Sigmoid colon (tissue), 7 donors: Measurements from ENCODE around the gene PIKFYVE. TPM values are rescaled to one million over a fixed set of nuclear protein-coding genes. Genes with fewer than 3 reads are reported as not detected.

Experiments
- DNase-seq: peaks from one replicate; pipeline ENCODE4 v3.0.0-alpha.2; 2019
- H3K27ac ChIP-seq, 4 donors: fragments of 200-600 bp; sonication (generic); one replicate each; pipeline ENCODE4 v1.5.1; 2016 to 2019; ENCODE audit warnings: mild to moderate bottlenecking in 1 of 4
- H3K27me3 ChIP-seq, 3 donors: fragments of 200-600 bp; sonication (generic); one replicate each; pipeline ENCODE4 v1.5.1; 2019; ENCODE audit warnings: mild to moderate bottlenecking in 1 of 3
- H3K36me3 ChIP-seq, 4 donors: fragments of 200-600 bp; sonication (generic); one replicate each; pipeline ENCODE4 v1.5.1; 2016 to 2019
- H3K4me1 ChIP-seq, 4 donors: fragments of 200-600 bp; sonication (generic); one replicate each; pipeline ENCODE4 v1.5.1; 2017 to 2019
- H3K4me3 ChIP-seq, 4 donors: fragments of 200-600 bp; sonication (generic); one replicate each; pipeline ENCODE4 v1.5.1; 2017 to 2019; ENCODE audit warnings: mild to moderate bottlenecking in 2 of 4, moderate library complexity in 1 of 4
- H3K9me3 ChIP-seq, 4 donors: fragments of 200-600 bp in 3 of 4; sonication (generic) in 3 of 4; one replicate each; pipeline versions ENCODE4 v1.5.1 to v1.6.1; 2013 to 2019
- EP300 ChIP-seq, 4 donors: sonication (generic); formaldehyde crosslinking; IDR thresholded peaks; one replicate each; pipeline ENCODE4 v1.6.1; 2017; ENCODE audit warnings: antibody characterized with exemption in 4 of 4
- POLR2A ChIP-seq, 2 donors: fragments of 450-650 bp; IDR thresholded peaks; one replicate each; pipeline ENCODE4 v1.6.1; 2016; ENCODE audit warnings: antibody characterized with exemption in 2 of 2, mild to moderate bottlenecking in 2 of 2, moderate library complexity in 2 of 2
- POLR2AphosphoS5 ChIP-seq, 4 donors: sonication (generic); formaldehyde crosslinking; IDR thresholded peaks; one replicate each; pipeline ENCODE4 v1.6.1; 2017; ENCODE audit warnings: antibody characterized with exemption in 4 of 4
- WGBS, 2 donors: extraction: QIAGEN DNeasy Blood & Tissue Kit; methylation state at CpG; one replicate each; pipeline ENCODE4 v1.1.7; 2013; 5-methylcytosine and 5-hydroxymethylcytosine counted together
- intact Hi-C: fragments of 100-400 bp; cut with DNase I; formaldehyde crosslinking; loops from one replicate; pipeline ENCODE4 v1.15.1; 2023
- polyA plus RNA-seq, 3 donors: library from polyadenylated mRNA; stranded (reverse); fragments of 200-250 nt; gene quantifications; one replicate each; pipeline ENCODE4 v1.2.3, GENCODE V29; 2013
- total RNA-seq, 4 donors: library from RNA; depleted of rRNA; stranded (reverse); fragments of >200 nt; gene quantifications; one replicate each; pipeline ENCODE4 v1.1.0, GENCODE V29; 2016
- TF ChIP-seq, protein P1 (sequence below), 4 experiments: fragments of 450-650 bp in 3 of 4; fragments of 200-600 bp in 1 of 4; IDR thresholded peaks; one replicate each; pipeline ENCODE4 v1.5.1; 2016 to 2019; ENCODE audit warnings: antibody characterized with exemption in 4 of 4, mild to moderate bottlenecking in 3 of 4, moderate library complexity in 2 of 4
- donor health status: healthy with polysubstance abuse.
- donor health status: Bipolar disorder and iron deficiency.
- donor health status: healthy.

PIKFYVE gene
- total and polyA plus RNA-seq, 7 donors: 3.2 to 27.2 (median 22.1) TPM

DNA sequence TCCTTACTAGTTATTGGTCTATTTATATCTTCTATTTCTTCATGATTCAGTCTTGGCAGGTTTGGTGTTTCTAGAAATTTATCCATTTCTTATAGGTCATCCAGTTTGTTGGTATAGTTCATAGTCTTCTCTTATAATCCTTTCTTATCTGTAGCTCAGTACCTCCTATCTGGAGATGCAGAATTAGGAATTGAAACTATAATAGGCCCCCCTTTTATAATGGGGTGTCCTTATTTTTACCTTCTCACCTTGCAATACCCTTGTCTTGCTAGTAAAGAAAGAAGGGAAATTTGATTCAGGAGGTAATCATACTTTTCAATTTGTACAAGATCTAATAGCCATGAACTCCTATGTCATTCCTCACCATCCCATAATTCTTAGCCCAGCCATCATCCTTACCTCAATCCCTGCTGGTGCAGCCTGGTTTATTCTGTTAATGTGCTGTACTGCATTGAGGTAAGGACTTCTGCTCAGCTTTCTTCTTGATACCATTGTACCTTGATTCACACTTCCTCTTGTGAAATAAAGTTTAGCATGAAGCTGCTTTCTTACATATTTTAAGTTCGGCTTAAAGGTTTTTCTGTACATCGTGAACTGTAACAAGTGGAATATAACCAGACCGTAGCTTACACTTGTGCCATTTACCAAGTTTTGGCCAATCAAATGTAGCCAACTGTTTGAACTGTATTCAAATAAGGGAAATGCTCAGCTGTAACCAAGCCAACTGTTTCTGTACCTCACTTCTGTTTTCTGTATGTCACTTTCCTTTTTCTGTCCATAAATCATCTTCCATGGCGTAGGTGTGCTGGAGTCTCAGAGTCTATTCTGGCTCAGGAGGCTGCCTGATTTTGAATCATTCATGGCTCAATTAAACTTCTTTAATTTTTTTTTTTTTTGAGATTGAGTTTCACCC is 100.4 kb downstream of the PIKFYVE start:
- Histone ChIP-seq H3K4me1 (no peaks in the 10 kb centered on the region), H3K4me3 (no peak overlapping the region), H3K36me3 (no peaks in the 10 kb centered on the region), H3K27ac (no peak overlapping the region), H3K27me3 (no peaks in the 10 kb centered on the region), H3K9me3 (peaks cover 0 to 5% (median 0%) of the 10 kb centered on the region in 4 donors)
- intact Hi-C loops: no loop called here
- WGBS, 2 donors: 66 to 86% methylated on average over 4 of the region's 4 CpGs
- TF ChIP-seq POLR2AphosphoS5 (IDR thresholded peaks at IDR 0.05) (no peak), EP300 (IDR thresholded peaks at IDR 0.05) (no peak), POLR2A (IDR thresholded peaks at IDR 0.05) (no peak)
- TF ChIP-seq, protein P1, sequence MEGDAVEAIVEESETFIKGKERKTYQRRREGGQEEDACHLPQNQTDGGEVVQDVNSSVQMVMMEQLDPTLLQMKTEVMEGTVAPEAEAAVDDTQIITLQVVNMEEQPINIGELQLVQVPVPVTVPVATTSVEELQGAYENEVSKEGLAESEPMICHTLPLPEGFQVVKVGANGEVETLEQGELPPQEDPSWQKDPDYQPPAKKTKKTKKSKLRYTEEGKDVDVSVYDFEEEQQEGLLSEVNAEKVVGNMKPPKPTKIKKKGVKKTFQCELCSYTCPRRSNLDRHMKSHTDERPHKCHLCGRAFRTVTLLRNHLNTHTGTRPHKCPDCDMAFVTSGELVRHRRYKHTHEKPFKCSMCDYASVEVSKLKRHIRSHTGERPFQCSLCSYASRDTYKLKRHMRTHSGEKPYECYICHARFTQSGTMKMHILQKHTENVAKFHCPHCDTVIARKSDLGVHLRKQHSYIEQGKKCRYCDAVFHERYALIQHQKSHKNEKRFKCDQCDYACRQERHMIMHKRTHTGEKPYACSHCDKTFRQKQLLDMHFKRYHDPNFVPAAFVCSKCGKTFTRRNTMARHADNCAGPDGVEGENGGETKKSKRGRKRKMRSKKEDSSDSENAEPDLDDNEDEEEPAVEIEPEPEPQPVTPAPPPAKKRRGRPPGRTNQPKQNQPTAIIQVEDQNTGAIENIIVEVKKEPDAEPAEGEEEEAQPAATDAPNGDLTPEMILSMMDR (IDR thresholded peaks at IDR 0.05): no peak
- no peak for DNase-seq

DNA sequence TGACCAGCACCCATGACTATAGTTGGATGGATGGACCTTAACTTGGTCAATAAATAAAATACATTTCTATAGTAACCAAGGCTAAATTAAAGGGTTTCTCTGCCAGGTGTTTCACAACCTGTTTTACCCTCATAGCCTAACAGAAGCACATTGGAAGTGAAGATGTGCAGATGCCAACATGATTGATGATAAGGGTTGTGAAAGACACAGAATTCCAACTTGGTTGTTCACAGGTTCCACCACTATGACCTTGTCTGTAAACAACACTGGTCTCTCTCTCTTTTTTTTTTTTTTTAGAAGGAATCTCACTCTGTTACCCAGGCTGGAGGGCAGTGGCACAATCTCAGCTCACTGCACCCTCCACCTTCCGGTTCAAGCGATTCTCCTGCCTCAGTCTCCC is 103.0 kb downstream of the PIKFYVE start:
- H3K4me1 ChIP-seq: no peaks in the 10 kb centered on the region
- intact Hi-C loops: no loop called here

DNA sequence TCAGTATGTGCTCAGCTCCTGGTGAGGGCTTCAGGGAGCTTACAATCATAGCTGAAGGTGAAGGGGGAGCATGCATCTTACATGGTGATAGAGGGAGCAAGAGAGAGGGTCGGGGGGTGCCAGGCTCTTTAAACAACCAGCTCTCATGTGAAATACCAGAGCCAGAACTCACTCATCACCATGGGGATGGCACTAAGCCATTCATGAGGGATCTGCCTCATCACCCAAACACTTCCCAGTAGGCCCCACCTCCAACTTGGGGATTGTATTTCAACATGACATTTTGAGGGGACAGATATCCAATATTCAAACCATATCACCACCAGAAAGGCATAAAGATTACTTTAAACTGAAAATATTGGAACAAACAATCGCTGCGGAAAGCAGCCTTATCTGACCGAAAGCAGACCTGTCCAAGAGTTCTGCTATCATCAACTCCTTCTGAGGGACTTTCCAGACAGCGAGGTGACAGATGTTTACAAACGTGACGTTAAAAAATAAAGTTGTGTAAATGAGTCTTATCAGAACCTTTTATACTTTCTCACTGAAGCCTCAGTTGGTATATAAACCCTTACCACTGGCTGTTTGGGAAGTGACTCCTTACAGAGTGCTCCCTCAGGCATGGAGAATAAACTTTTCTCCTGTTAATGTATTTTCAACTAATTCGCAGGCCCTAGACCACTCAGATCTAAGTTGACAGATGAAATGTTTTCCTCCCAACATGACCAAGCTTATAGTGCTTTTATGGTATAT is 105.0 kb downstream of the PIKFYVE start:
- 73 to 87% methylated on average over 8 of the region's 8 CpGs for WGBS, 2 donors
- intact Hi-C loops: no loop called here
- Histone ChIP-seq H3K36me3 (no peaks in the 10 kb centered on the region), H3K9me3 (no peaks in the 10 kb centered on the region), H3K27ac (no peak overlapping the region), H3K4me3 (no peak overlapping the region), H3K4me1 (no peaks in the 10 kb centered on the region), H3K27me3 (no peaks in the 10 kb centered on the region)
- no peak for DNase-seq
- no peak for TF ChIP-seq POLR2AphosphoS5 (IDR thresholded peaks at IDR 0.05)
- TF ChIP-seq EP300 (IDR thresholded peaks at IDR 0.05): no peak
- TF ChIP-seq, protein P1 (IDR thresholded peaks at IDR 0.05): no peak
- no peak for TF ChIP-seq POLR2A (IDR thresholded peaks at IDR 0.05)

More for the DNA sequence above, 103.0 kb downstream of the PIKFYVE start:
- no peaks in the 10 kb centered on the region for H3K27me3 ChIP-seq
- TF ChIP-seq, protein P1 (IDR thresholded peaks at IDR 0.05): no peak
- TF ChIP-seq POLR2A (IDR thresholded peaks at IDR 0.05) (no peak), EP300 (IDR thresholded peaks at IDR 0.05) (no peak), POLR2AphosphoS5 (IDR thresholded peaks at IDR 0.05) (no peak)
- no peak for DNase-seq
- no peak overlapping the region for H3K4me3 ChIP-seq
- peaks cover 0 to 5% (median 0%) of the 10 kb centered on the region in 4 donors for H3K9me3 ChIP-seq
- H3K36me3 ChIP-seq: no peaks in the 10 kb centered on the region
- 97 to 98% methylated on average over 2 of the region's 2 CpGs for WGBS, 2 donors
- H3K27ac ChIP-seq: no peak overlapping the region

DNA sequence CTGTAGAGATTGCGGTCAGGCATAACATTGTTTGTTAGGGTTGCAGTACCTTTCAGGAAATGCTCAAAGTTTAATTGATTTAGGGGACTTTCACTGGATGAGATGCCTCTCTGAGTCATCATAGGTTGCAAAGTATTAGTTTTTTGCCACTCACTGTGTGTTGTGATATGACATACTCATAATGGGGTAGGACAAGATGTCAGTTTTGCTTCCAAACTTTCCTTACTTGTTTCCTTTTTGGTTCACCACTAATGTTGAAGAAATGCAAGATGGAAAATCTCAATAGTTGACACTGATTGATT is 105.5 kb downstream of the PIKFYVE start:
- no peaks in the 10 kb centered on the region for H3K4me1 ChIP-seq
- H3K9me3 ChIP-seq: no peaks in the 10 kb centered on the region
- H3K27ac ChIP-seq: no peak overlapping the region
- H3K4me3 ChIP-seq: no peak overlapping the region
- H3K36me3 ChIP-seq: no peaks in the 10 kb centered on the region
- WGBS, 2 donors: 46 to 97% methylated on average over 1 of the region's 1 CpG
- intact Hi-C loops: no loop called here
- H3K27me3 ChIP-seq: no peaks in the 10 kb centered on the region
- TF ChIP-seq EP300 (IDR thresholded peaks at IDR 0.05) (no peak), POLR2AphosphoS5 (IDR thresholded peaks at IDR 0.05) (no peak), POLR2A (IDR thresholded peaks at IDR 0.05) (no peak)
- TF ChIP-seq, protein P1 (IDR thresholded peaks at IDR 0.05): no peak
- DNase-seq: no peak
